PFSK-1 (cell line): Measurements from ENCODE around the gene AGBL3.

Source experiments
- FOXP2 ChIP-seq: optimal IDR thresholded peaks from 2 replicates; pipeline ENCODE3; 2011; ENCODE audit warnings: borderline replicate concordance, control low read depth, inconsistent platforms; ENCODE audit not compliant: insufficient read depth; ENCODE audit errors: extremely low read length, extremely low read depth
- POLR2AphosphoS5 ChIP-seq: IDR thresholded peaks from 2 replicates; pipeline ENCODE4 v1.6.1; 2012; ENCODE audit warnings: low read depth, mild to moderate bottlenecking, control low read depth, low read length, moderate library complexity
- REST ChIP-seq, 2 experiments: IDR thresholded peaks; 2 replicates each; pipeline versions ENCODE4 v1.6.1 to v1.8.0; 2011 to 2012; ENCODE audit warnings: low read depth in 2 of 2, low read length in 2 of 2, control low read depth in 1 of 2, inconsistent platforms in 1 of 2, mild to moderate bottlenecking in 1 of 2, moderate library complexity in 1 of 2; ENCODE audit not compliant: insufficient read depth in 1 of 2
- SIN3A ChIP-seq: IDR thresholded peaks from 2 replicates; pipeline ENCODE4 v1.6.1; 2012; ENCODE audit warnings: mild to moderate bottlenecking, low read length, moderate library complexity, borderline replicate concordance; ENCODE audit not compliant: insufficient read depth
- TAF1 ChIP-seq: IDR thresholded peaks from 2 replicates; pipeline ENCODE4 v1.6.1; 2012; ENCODE audit warnings: low read length, control low read depth, borderline replicate concordance; ENCODE audit not compliant: insufficient read depth

The AGBL3 gene

GRCh38 chr7:135091717-135092116 is 105.4 kb downstream of the AGBL3 start:
- TF ChIP-seq TAF1: no peak
- no peak for TF ChIP-seq REST (IDR thresholded peaks at IDR 0.05; ENCODE audit: insufficient read depth in 1 of 2, low read depth in 2 of 2, low read length in 2 of 2)
- TF ChIP-seq FOXP2: no peak
- no peak for TF ChIP-seq SIN3A
- TF ChIP-seq POLR2AphosphoS5: no peak

GRCh38 chr7:135094472-135095237 is 108.3 kb downstream of the AGBL3 start:
- no peak for TF ChIP-seq POLR2AphosphoS5
- no peak for TF ChIP-seq REST (IDR thresholded peaks at IDR 0.05; ENCODE audit: insufficient read depth in 1 of 2, low read depth in 2 of 2, low read length in 2 of 2)
- no peak for TF ChIP-seq SIN3A
- no peak for TF ChIP-seq TAF1
- TF ChIP-seq FOXP2: no peak

- TF ChIP-seq TAF1 (no peak), SIN3A (no peak), POLR2AphosphoS5 (no peak)
These were observed 109.1 kb downstream of the AGBL3 start for GRCh38 chr7:135095450-135095849.

GRCh38 chr7:135098391-135098790 is 112.1 kb downstream of the AGBL3 start:
- TF ChIP-seq REST (IDR thresholded peaks at IDR 0.05; ENCODE audit: insufficient read depth in 1 of 2, low read depth in 2 of 2, low read length in 2 of 2): no peak

- TF ChIP-seq REST (IDR thresholded peaks at IDR 0.05; ENCODE audit: insufficient read depth in 1 of 2, low read depth in 2 of 2, low read length in 2 of 2) (no peak), TAF1 (no peak), SIN3A (no peak), FOXP2 (no peak), POLR2AphosphoS5 (no peak)
These were observed 114.5 kb downstream of the AGBL3 start for GRCh38 chr7:135100856-135101255.
